ENCODE data around the gene MEG3.

DNA sequence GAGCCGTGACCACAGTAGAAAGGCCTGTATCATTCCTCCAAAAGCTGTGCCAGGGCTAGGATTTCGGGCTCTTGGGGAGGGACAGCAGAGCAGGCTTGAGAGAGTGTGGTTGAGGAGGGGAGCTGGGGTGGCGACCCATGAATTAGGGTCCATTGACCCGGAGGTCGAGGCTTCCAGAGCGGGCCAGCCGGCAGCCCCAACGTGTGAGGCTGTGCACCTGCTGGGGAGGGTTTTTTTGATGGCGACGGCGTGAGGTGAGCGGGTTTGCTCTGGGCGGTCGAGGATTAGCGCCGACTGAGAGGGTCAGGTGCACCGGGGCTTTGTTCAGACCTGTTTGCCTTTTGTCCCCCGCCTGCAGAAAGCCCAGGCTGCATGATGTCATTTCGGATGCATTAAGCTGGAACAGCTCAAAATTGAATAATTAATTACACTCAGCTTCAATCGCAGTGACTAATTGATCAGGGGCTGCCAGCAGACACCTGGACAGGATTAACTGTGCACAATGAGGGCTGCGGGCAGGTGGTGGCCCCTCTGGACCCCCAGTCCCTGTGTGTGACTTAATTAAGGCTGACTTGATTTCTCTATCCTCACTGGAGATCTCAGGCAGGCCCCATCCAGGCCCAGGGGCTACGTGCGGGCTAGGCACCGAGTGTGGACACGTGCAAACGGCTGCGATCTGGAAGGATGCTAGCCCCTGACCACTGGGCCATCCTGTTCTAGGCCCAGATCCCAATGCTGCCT lies 42.1 kb upstream of the MEG3 start:
- TF ChIP-seq POLR2A (IDR thresholded peaks at IDR 0.05; ENCODE audit: low read length) = no peak
- TF ChIP-seq GATA1 (IDR thresholded peaks at IDR 0.05; ENCODE audit: low read depth, low read length) = no peak
